Stomach smooth muscle (tissue), 2 donors: ENCODE measurements around the gene SLC16A8.

Experiments used
- H3K27ac ChIP-seq: one replicate; pipeline ENCODE4 v1.7.0; 2013; ENCODE audit warnings: mild to moderate bottlenecking, low read length, inconsistent platforms
- H3K27me3 ChIP-seq, 2 donors: one replicate each; pipeline ENCODE4 v1.7.0; 2013; ENCODE audit warnings: low read length in 2 of 2; ENCODE audit not compliant: insufficient read depth in 2 of 2, control insufficient read depth in 1 of 2
- H3K36me3 ChIP-seq, 2 donors: one replicate each; pipeline ENCODE4 v1.7.0; 2013; ENCODE audit warnings: low read length in 2 of 2; ENCODE audit not compliant: control insufficient read depth in 2 of 2, insufficient read depth in 2 of 2
- H3K4me1 ChIP-seq: one replicate; pipeline ENCODE4 v1.7.0; 2013; ENCODE audit warnings: low read length; ENCODE audit not compliant: control insufficient read depth, insufficient read depth
- H3K4me3 ChIP-seq, 2 donors: one replicate each; pipeline ENCODE4 v1.7.0; 2013; ENCODE audit warnings: low read length in 2 of 2
- H3K9ac ChIP-seq, 2 donors: one replicate each; pipeline ENCODE4 v1.7.0; 2013; ENCODE audit warnings: low read length in 2 of 2, mild to moderate bottlenecking in 1 of 2
- H3K9me3 ChIP-seq, 2 donors: one replicate each; pipeline ENCODE4 v1.7.0; 2013; ENCODE audit warnings: low read length in 2 of 2; ENCODE audit not compliant: control insufficient read depth in 2 of 2
- donor health status: healthy.
- donor health status: Pancreatic carcinoma.

Gene SLC16A8

DNA sequence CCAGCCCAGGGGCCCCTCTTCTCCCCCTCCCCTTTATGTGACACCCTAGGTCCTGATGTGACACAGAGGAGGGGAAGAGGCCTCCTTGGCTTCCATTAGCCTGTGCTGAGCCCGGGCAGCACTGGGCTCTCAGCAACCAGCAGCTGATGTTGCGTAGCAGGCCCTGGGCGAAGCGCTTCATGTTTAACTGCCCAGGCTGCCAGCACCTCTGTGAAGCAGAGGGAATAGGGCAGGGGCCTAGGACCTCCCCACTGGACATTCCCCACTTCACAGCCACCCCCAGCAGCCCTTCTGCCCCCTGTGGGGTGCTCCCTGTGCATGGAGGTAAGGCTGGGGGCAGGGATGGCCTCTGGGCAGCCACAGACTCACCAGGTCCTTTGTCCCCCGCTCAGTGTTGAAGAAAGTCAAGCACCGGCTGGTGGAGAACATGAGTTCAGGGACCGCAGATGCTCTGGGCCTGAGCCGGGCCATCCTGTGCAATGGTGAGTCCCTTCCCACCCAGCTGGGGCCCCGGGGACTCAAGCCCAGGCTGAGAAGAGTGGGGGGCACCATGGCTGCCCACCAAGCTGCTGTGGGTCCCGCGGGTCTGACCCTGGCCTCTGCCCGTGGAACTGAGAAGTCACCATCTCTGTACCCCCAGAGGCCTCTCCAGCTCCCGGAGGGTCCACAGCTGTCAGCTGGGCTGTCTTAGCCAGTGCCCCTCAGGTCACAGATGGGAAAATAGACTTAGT lies 15.2 kb downstream of the SLC16A8 start:
- Histone ChIP-seq H3K36me3 (peaks cover 10 to 19% of the 10 kb centered on the region in 2 donors), H3K9ac (peak overlapping the region; percentile 48 to 58), H3K9me3 (no peaks in the 10 kb centered on the region), H3K4me1 (peaks cover 31% of the 10 kb centered on the region), H3K4me3 (peak overlapping the region in 1 of 2 donors; percentile 54), H3K27me3 (no peaks in the 10 kb centered on the region), H3K27ac (peak overlapping the region; percentile 80)

DNA sequence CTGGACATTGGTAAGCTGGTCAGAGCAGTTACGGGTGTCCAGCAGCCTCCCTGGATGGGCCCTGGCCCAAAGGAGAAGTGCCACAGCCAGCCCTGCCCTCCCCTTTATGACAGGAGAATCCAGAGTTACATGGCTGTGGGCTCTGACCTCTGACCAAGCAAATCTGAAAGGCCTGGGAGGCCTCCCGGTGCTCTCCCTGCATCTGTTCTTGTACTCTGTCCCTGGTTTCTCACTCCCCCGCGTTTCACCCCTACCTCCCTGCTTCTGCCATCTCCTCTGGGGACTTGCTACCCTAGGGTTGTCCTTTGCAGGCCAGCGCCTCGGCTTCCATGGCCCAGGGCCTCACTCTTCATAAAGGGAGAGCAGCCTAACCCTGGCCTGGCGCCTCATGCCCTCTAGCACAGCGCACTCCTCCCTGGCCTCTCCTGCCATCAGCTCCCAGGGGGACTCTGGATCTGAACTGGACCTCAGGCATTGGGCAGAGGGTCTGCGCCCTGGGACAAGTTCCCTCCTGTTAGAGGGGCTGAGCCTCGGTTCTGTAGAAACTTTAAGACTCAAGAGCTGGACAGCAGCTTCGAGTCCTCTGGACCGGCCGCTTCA lies 16.1 kb downstream of the SLC16A8 start:
- Histone ChIP-seq H3K36me3 (peaks cover 10 to 18% of the 10 kb centered on the region in 2 donors), H3K9ac (peak overlapping the region in 1 of 2 donors; percentile 58)

DNA sequence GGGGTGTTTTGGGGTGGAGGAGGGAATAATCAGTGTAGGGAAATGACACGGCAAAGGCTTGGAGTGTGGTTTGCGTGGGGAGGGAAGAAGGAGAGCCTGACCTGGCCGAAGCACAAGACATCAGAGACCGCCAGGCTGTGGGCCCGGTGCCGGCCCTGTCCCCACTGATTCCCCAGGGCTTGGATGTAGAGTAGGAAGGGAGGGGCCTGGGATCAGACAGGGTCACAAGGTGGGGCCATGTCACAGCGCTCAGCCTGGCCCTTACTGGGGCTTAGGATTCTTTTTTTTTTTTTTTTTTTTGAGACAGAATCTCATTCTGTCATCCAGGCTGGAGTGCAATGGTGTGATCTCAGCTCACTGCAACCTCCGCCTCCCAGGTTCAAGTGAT lies 17.0 kb downstream of the SLC16A8 start:
- H3K27ac ChIP-seq: no peak overlapping the region
- H3K4me1 ChIP-seq: peaks cover 31% of the 10 kb centered on the region
- no peak overlapping the region for H3K9ac ChIP-seq
- no peak overlapping the region for H3K4me3 ChIP-seq
- H3K27me3 ChIP-seq: no peaks in the 10 kb centered on the region
- H3K9me3 ChIP-seq: no peaks in the 10 kb centered on the region
- peaks cover 10 to 11% of the 10 kb centered on the region in 2 donors for H3K36me3 ChIP-seq

More for the DNA sequence above, 16.1 kb downstream of the SLC16A8 start:
- H3K9me3 ChIP-seq: no peaks in the 10 kb centered on the region
- peaks cover 31% of the 10 kb centered on the region for H3K4me1 ChIP-seq
- no peak overlapping the region for H3K4me3 ChIP-seq
- H3K27ac ChIP-seq: peak overlapping the region; percentile 80
- H3K27me3 ChIP-seq: no peaks in the 10 kb centered on the region

DNA sequence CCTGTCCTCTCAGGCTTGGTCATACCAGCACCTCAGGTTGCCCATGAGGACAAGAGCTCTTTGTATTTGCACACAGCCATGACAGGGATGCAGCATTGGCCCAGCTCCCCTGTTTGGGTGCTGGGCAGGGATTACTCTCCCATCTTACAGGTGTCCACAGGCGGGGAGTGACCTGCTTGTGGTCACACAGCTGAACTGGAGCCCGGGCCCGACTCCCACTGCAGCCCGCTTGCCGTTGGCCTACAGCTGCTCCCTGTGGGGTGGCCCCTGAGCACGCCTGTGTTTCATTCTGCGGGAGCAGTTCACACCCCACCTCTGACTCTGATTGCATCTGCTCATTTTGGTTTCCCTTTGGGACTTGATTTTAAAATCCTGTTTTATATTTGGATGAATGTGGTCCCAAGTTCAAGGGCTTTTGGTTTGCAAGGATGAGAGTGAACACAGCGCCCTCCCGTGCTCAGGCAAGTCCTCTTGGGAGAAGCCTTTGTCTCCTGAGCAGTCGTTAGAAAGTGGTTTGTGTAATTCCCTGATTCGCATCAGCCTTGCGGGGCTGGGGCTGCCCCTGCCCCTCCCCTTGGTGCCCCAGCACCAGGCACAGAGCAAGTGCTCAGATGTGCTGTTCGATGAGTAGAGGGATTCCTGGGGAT lies 17.5 kb downstream of the SLC16A8 start:
- H3K27me3 ChIP-seq: no peaks in the 10 kb centered on the region
- no peak overlapping the region for H3K9ac ChIP-seq
- peaks cover 31% of the 10 kb centered on the region for H3K4me1 ChIP-seq
- no peak overlapping the region for H3K4me3 ChIP-seq
- H3K27ac ChIP-seq: no peak overlapping the region
- H3K9me3 ChIP-seq: no peaks in the 10 kb centered on the region
- peaks cover 10 to 11% of the 10 kb centered on the region in 2 donors for H3K36me3 ChIP-seq

DNA sequence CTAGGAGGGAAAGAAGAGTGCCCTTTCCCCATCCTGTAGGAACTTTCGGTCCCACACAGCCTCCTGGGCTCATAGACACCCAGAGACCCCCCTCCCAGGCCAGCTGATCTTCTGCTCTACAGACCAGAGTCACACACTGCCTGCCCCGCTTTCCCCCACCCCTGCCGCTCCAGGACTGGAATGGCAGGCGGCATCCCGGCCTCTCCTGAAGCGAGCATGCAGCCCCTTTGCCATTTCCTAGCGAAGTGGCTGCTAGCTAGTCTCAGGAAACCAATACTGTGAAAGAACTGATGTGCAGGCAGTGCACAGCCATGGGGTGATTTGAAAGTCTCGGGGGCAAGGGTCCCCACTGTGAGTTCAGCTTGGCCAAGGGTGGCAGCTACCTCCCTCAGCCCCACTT lies 18.4 kb downstream of the SLC16A8 start:
- Histone ChIP-seq H3K36me3 (peaks cover 10 to 11% of the 10 kb centered on the region in 2 donors), H3K4me3 (no peak overlapping the region), H3K9ac (no peak overlapping the region), H3K4me1 (peaks cover 27% of the 10 kb centered on the region), H3K27ac (no peak overlapping the region), H3K27me3 (no peaks in the 10 kb centered on the region), H3K9me3 (no peaks in the 10 kb centered on the region)

DNA sequence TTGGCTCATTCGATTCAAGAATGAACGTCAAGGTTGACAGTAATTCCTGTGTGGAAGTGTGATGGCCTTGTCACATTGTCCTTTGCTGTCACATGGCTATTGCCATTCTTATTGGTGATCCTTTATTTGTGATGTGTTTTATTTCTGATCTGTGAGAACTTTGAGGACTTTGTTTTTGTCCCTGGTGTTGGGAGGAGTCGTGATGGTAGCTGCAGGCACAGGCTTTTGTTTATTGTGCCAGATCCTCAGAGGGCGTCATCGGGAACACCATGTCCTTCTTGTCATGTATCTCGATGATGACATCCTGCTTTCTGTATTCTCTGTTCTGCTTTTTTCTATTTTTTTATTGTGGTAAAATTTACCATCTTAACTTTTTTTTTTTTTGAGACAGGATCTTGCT lies 21.2 kb downstream of the SLC16A8 start:
- Histone ChIP-seq H3K36me3 (peaks cover 10 to 17% of the 10 kb centered on the region in 2 donors), H3K27ac (no peak overlapping the region), H3K9ac (no peak overlapping the region)

DNA sequence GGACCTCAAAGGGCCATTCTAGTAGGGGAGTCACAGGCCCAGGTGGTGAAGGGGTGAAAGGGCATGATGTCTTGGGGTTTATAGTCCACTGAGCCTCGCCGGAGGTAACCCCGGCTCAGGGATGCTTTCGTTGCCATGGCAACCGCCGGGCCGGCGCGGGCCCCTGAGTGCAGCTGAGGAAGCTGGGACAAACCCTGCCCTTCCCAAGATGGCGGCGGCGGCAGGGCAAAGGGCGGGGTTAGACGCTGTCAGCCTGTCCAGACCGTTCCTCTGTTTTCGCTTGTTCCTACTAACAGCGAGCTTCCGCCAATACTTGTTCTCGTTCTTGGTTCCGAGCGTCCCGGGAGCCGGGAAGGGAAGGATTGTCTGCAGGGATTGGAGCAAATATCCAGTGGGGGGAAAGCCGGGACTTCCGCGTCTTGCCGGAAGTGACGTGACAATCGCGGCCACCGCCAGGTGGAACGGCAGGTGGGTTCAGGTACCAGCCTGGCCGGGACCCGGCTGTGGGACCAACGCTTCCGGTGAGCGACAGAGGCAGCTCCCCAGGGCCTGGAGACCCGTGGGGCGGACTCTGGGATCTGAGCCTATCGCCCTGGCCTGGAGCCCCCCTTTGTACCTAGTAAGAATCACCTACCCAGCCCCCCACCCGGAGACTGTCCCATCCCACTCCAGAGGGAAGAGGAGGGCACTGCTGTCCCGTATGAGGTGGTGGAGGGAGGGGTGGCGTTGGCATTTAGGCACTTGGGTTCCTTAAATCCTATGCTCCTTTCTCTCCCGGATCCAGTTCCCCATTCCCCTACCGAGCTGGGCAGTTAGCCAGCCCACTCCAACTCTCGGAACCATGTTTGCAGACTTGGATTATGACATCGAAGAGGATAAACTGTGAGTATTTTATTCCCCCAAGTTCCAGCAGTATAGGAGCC lies 26.8 kb downstream of the SLC16A8 start, which contains the start of gene PICK1:
Gene PICK1 (plus strand): TSS at position 436 of the 923 bp plus-strand sequence. CDS start 406 bp downstream, at position 842.
- Histone ChIP-seq H3K36me3 (peaks cover 0 to 6% of the 10 kb centered on the region in 2 donors), H3K4me1 (peaks cover 9% of the 10 kb centered on the region), H3K9ac (peak within 1 kb of the TSS; percentile 77 to 81), H3K27me3 (peaks cover 0 to 12% of the 10 kb centered on the region in 2 donors), H3K4me3 (peak within 1 kb of the TSS; percentile 83), H3K27ac (peak within 1 kb of the TSS; percentile 77), H3K9me3 (no peaks in the 10 kb centered on the region)

More for the DNA sequence above, 21.2 kb downstream of the SLC16A8 start:
- peaks cover 4% of the 10 kb centered on the region for H3K4me1 ChIP-seq
- no peaks in the 10 kb centered on the region for H3K27me3 ChIP-seq
- H3K9me3 ChIP-seq: no peaks in the 10 kb centered on the region
- no peak overlapping the region for H3K4me3 ChIP-seq

DNA sequence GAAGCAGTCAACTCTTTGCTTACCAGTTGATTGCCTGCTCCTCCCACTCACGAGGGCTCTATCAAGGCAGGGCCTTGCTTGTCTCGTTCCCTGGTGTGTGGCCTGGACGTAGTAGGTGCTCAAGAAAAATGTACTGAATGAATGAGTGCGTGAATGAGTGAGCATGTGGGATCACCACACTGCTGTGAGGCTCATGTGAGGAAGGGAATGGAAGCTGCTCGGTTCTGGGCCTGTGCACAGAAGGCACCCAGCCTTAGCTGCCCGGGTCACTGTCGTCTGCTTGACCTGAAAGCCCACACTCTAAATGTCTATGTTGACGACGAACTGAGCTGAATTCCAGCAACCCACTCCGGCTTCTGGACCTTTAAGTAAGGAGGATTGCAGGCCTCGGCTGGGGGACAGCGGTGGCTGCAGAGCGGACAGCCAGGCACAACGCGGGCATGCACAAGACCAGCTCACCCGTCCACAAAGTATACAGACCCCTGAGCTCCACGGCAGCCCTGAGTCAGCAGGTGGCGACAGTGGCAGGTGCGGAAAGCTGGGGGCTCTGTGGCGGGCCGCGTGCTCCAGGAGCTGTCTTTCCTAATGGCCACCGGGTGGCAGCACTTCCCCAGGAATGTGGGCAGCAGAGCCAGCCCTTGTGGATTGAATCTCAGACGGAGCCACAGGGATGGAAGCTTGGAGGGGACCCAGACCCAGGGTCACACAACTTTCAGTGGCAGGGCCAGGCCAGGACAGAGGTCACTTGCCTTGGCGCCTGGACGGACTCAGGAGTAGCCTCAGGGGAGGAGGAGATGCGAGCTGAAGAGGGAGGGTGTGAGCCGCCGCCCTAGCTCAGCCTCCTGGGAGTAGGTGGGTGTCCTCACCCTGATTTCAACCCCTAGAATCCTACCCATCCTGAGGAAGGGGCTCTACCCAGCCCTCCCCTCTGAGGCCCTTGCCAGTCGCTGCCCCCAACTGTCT lies 31.8 kb downstream of the SLC16A8 start:
- H3K36me3 ChIP-seq: no peaks in the 10 kb centered on the region
- no peak overlapping the region for H3K27ac ChIP-seq
- H3K4me1 ChIP-seq: peaks cover 15% of the 10 kb centered on the region
- H3K4me3 ChIP-seq: no peak overlapping the region
- no peak overlapping the region for H3K9ac ChIP-seq
- H3K27me3 ChIP-seq: peaks cover 0 to 15% of the 10 kb centered on the region in 2 donors
- no peaks in the 10 kb centered on the region for H3K9me3 ChIP-seq

DNA sequence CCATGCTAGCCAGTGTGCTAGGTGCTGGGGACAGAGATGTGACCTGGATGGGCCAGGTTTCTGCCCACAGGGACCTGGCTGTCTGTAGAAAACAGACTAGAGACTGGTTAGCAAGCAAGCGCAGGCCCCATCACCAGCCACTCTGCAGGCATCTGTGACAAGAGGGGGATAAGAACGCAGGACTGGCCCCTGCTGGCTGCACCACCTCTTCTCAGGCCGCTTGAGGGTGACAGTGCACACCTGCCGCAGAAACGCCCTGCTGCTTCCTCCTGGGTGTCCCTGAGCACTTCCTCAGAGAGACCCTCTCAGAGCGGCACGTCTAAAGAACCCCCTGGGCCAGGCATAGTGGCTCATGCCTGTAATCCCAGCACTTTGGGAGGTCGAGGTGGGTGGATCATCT lies 32.7 kb downstream of the SLC16A8 start:
- Histone ChIP-seq H3K9me3 (no peaks in the 10 kb centered on the region), H3K27ac (no peak overlapping the region), H3K27me3 (peaks cover 0 to 15% of the 10 kb centered on the region in 2 donors), H3K36me3 (no peaks in the 10 kb centered on the region), H3K4me1 (peaks cover 10% of the 10 kb centered on the region), H3K4me3 (no peak overlapping the region), H3K9ac (no peak overlapping the region)
